ENCODE measurements around the gene CCDC12.

CCDC12 gene

DNA sequence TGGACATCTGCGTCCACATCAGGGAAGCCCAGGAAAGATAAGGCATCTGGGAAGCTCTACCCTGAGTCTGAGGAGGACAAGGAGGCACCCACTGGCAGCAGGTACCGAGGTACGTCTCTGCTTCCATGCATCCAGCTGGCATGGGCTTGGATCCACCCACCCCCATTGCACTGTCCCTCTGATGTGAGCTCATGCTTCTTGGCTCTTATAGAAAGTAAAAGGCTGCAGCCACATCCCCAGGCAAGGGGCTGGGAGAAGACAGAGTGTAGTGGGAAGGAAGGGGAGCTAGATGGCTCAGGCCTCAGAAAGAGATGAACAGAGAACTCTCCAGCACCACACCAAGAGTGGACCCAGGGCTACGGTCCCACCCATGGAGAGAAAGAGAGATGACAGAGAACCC lies 80.8 kb downstream of the CCDC12 start:
- DNase-seq (ENCODE audit: low read depth in 1 of 2, low spot score in 1 of 2), result no peak

DNA sequence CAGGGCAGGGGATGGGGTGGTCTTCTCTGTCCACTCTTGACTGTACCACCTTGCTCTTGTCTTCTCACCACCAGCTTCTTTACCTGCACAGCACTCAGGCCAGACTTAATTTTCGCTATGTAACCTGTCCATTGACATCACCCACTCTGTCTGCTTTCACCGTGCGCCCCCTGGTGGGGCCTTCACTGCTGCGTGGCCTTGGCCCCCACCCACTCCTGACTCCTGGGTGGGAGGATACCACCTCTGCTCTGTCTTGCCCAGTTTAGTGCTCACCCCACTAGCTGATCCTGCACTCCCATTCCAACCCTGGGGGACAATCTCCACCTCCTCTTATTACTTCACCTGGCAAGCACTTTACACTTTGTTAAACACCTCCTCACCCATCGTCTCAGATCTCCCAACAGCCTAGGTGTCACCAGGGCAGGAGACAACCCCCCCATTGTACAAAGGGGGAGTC lies 81.3 kb downstream of the CCDC12 start:
- DNase-seq (ENCODE audit: low read depth in 1 of 2, low spot score in 1 of 2), result peak; percentile 61 to 68

DNA sequence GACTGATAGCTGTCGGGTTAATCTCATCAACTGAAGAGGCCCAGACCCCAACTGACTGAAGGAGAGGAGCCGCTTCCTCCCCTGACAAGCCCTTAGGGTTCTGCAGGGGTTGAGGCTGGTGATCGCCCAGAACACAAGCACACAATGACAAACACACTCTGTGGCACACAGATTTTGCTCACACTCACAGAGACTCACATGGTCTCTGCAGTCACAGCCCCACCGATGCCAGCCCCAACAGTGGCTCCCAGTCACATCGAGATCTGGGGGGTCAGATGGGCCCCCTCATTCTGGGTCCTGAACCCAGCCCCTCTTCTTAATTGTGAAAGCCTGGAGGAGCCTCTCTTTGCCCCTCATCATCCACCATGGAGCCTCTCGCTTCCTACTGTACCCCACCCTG lies 82.3 kb downstream of the CCDC12 start:
- no peak for DNase-seq (ENCODE audit: low read depth in 1 of 2, low spot score in 1 of 2)

DNA sequence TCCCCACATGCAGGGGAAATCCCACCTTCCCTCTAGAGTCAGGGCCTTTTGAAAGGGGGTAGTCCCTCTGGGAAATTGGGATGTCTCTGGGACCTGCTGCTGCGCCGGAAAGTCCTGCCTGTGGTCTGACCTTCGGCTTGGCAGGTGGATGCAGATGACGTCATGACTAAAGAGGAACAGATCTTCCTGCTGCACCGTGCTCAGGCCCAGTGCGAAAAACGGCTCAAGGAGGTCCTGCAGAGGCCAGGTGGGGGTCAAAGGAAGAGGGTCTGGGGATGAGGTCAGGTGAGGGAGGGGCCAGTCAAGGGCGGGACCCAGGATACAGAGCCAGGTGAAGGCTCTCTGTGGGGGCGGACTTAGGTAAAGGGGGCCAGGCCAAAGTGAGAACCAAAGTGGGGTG lies 82.8 kb downstream of the CCDC12 start:
- no peak for DNase-seq (ENCODE audit: low read depth in 1 of 2, low spot score in 1 of 2)

DNA sequence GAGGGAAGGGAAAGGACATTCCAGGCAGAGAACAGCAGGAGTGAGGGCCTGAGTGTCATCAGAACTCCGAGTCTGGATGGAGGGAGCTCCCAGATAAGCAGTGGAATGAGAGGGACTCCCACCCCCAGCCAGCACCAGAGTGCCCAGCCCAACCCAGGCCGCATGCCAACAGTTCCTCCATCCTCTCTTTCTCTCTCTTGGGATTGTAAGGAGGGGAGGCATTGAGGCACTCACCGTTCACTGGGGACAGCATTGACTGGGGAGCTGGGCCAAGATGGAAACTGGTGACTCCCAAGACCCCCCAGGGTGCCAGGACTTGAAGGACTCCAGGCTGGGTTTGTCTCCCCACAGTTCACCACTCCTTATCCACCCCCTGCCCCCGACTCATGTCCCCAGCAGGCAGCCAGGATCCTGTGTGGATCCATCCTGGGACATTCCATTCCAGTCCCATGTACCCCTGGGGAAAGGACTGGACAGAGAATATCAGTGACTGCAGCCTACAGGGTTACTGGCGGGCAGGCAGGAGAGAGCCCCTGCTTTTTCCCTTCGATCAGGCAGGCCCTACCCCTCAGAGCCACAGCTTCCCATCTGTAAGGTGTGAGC lies 83.3 kb downstream of the CCDC12 start:
- DNase-seq (ENCODE audit: low read depth in 1 of 2, low spot score in 1 of 2), result no peak

DNA sequence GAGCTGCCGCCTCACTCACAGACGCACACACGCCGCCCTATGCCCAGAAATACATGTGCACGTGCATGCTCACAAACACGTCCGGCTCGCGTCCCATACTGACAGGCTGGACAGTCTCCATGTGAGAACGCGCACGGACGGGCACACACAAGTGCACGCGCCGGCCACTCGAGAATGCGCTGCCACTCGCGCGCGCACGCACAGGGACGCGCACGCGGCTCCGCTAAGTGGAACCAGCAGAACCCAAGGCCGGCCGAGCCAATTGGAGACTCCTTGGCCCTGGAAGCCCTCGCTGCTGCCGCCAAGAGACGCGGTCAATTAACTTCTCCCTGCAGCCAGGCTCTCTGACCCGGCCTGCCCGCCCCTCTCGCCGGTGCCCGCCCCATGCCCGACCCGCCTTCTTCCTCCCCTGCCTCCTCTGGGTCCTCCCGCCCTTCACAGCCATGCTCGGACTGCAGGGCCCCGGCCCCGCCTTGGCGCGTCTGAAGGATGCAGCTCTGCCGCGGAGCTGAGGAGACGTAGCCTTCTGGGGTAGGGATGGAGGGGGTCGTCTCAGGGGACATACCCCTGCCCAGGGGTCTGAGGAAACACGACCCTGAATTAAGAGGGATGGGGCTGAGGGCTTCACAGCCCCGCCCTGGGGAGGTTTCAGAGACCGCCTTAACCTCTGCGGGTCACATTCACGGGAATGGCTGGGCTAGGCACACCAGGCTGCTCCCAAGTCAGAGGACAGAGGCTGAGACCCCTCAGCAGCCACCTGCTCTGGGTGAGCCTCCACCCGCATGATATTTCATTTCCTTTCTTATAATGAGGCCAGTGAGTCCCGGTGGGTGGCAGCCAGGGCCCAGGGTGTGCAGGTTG lies 84.0 kb downstream of the CCDC12 start:
- no peak for DNase-seq (ENCODE audit: low read depth in 1 of 2, low spot score in 1 of 2)

DNA sequence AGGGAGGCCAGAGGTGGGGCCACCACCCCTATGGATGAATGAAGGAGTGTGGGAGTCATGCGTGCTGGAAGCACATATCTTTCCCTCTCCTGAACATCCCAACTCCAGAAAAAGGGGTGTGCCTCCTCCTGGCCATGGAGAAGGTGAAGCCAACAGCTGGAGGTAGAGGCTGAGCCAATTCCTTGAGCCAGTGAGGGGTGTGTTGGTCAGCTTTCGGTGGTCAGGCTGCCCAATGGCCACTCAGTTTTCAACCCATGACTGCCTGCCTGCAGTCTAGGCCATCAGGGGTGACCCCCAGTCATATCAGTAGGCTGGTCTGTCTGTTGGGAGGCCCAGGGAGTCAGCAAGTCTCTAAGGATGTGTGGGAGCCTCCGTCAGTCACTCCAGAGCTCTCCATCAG lies 85.4 kb downstream of the CCDC12 start:
- no peak for DNase-seq (ENCODE audit: low read depth in 1 of 2, low spot score in 1 of 2)

DNA sequence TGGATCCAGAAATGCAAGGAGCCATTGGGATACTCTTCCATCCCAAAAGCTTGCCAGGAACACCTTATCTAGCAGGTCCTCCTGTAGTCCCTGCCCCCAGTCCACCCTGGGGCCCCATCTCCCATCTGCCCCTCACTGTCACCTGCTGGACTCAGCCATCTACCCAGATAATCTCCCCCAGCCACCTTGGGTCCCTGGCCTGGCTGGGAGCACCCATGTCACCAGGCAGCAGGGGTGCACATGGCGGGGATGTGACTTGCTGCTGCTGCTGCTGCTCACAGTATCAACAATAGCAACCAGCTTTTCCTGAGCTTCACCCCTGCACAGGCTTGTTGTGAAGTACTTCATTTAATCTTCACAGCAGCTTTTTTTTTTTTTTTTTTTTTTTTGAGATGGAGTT lies 86.4 kb downstream of the CCDC12 start:
- no peak for DNase-seq (ENCODE audit: low read depth in 1 of 2, low spot score in 1 of 2)

DNA sequence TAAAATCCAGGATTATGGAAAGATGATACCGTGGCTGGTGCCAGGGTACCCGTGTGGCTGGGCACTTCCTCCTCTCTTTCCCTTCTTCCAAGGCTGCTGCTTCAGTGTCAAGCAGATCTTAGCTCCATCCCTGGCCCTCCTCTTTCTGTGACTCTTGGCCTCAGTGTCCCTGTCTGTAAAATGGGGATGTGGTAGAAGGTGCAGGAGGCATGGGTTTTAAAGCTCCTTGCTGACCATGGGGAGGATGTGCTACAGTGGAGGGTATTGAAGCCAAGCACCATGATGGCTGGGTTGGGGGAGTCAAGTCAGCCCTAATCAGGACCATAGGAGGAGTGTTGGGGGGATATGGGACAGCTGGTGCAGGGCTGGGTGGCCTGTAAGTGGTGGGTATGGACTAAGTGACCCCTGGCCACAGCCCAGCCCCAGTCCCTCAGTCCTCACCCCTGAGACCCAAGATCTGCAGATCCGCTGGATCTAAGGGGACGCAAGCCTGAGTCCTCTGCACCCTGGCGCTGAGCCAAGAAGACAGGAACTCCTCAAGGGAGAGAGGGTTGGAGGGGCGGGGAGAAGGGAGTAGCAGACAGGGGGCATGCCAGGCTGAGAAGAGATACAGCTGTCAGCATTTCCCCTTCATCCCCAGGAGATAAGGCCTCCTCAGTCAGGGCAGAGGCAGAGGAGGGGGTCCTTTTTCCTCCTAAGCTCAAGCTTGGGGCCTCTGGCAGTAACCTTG lies 87.0 kb downstream of the CCDC12 start:
- DNase-seq (ENCODE audit: low read depth in 1 of 2, low spot score in 1 of 2), result no peak

DNA sequence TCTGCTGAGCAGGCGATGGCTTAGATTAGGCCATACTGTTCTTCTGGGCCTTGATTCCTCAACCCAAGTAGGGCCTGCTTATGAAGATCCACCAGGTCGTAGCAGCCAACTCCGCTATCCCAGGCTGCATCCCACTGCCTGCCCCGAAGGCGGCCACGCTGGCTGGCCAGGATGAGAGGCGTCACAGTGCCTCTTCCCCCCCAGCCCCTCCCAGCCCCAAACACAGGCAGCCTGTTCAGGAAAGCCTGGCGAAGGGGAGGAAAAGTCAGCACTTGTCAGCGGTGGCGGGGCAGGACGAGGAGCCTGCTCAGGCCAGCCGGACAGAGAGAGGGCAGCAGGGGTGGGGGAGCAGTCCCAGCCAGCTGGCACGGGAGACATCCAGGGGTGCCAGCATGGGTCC lies 87.8 kb downstream of the CCDC12 start:
- no peak for DNase-seq (ENCODE audit: low read depth in 1 of 2, low spot score in 1 of 2)

DNA sequence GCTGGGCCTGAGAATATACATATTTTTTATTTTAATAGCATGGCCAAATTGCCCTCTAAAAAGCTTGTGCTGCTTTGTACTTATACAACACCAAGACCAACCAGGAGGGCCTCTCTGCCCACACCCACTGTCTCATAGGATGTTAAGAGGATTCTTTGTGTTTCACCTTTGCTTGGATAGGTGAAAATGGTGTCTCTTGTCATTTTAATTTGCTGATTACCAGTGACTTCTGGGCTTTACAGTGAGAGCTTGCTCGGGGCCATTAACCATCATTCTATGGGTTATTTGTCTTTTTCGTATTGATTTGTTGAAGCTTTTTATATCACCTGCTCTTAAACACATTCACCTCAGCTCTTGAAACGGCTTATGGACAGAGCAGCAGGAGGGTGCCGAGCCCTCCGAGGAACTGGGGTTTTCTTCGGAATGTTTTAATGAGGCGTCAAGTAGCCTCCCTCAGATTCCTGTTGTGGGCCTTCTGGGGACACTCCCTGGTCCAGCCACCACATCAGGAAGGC lies 88.5 kb downstream of the CCDC12 start:
- no peak for DNase-seq (ENCODE audit: low read depth in 1 of 2, low spot score in 1 of 2)

DNA sequence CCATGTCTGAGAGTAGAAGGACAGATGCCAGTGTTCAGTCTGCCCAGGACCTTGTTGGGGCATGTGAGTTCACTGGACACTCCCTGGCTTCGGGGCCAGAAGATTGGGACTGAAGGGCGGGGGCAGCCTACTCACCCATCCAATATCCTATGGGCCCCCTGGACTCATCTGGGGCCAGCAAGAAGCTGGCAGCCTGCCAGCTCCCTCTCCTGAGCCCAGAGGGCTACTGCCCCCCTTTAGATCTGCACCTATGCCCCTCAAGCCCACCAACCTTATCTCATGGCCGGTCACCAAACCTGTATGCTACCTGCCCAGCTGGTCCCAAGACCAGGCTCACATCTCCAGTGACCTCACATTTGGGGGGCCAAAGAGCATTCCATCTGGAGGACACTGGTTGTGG lies 90.9 kb downstream of the CCDC12 start:
- DNase-seq (ENCODE audit: low read depth in 1 of 2, low spot score in 1 of 2), result no peak

DNA sequence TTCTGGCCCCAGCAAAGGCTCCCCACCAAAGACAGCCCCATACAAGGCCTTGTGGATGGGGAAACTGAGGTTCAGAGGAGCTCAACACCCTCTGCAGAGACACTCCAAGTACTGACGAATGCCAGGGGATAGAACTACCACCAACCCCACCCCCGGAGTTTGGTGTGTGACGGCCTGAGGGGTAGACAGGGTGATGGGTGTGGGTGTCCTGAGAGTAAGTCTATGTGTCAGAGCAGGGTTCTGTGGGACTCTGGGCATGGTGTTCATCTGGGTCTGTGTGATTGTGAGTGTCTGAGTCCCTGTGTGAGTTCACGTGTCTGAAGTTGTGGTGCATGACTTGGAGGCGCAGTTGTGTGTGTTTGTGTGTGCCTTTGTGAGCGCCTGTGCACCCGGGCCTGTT lies 91.6 kb downstream of the CCDC12 start:
- no peak for DNase-seq (ENCODE audit: low read depth in 1 of 2, low spot score in 1 of 2)

DNA sequence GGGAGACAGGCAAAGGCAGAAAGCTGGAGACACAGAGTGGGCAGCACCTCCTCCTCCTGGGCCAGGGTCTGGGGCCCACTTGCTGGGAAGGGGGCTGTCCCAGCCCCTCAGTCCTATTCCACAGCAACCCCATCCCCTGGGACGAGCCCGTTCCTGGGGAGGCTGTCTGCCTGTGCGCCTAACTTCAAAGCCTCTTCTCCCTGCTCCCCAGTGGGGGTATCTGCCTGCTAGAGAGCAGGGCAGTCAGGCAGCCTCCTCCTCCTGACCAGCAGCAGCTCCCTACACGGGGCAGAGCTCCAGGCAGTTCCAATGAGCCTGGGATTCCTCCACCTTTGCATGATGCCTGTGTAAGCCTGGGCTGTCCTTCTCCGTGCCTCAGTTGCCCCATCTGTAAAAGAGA lies 92.1 kb downstream of the CCDC12 start:
- DNase-seq (ENCODE audit: low read depth in 1 of 2, low spot score in 1 of 2), result no peak

DNA sequence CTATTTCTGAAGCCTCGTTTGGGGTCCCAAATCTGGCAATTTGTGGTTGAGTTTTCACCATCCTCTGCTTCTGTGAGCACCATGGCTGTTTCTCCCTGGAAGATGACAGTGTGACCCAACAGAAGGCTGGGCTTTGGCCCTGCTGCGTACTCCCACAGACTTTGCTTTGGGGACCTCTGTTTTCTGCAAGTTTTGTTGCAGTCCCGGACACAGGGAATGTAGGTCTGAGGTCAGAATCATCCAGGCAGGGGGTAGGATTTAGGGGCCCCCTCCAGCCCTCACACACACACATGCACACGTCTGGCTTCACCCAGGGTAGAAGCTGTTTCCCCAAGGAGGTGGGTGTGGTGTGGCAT lies 92.7 kb downstream of the CCDC12 start:
- no peak for DNase-seq (ENCODE audit: low read depth in 1 of 2, low spot score in 1 of 2)

DNA sequence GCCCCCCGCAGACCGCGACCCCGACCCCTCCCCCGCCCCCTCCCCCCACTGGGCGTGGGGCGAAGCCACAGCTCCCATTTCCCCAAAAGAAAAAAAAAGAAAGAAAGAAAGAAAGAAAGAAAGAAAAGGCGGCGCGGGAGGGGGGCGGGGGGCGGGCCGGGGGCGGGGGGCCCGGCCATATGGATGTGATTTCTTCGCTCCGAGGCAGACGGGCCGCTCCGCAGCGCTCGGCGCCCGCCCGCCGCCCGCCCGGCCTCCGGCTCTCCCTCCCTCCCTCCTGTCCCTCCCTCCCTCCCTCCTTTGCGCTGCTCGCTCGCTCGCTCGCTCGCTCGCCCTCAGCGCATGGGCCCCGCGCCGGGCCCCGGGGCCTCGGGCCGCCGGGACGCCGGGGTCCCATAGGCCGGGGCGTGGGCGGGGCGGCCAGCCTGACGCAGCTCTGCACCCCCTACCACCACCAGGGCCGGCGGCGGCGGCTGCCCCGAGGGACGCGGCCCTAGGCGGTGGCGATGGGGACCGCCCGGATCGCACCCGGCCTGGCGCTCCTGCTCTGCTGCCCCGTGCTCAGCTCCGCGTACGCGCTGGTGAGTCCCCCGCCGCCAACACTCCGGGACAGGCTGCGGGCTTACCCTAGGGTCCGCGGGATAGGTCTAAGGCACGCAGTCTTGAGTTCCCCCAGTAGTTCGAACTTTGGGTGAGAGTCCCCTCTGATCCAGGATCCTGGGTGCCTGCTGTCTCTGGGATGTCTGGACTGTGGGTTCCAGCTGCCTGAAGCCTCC lies 93.3 kb downstream of the CCDC12 start:
- no peak for DNase-seq (ENCODE audit: low read depth in 1 of 2, low spot score in 1 of 2)

DNA sequence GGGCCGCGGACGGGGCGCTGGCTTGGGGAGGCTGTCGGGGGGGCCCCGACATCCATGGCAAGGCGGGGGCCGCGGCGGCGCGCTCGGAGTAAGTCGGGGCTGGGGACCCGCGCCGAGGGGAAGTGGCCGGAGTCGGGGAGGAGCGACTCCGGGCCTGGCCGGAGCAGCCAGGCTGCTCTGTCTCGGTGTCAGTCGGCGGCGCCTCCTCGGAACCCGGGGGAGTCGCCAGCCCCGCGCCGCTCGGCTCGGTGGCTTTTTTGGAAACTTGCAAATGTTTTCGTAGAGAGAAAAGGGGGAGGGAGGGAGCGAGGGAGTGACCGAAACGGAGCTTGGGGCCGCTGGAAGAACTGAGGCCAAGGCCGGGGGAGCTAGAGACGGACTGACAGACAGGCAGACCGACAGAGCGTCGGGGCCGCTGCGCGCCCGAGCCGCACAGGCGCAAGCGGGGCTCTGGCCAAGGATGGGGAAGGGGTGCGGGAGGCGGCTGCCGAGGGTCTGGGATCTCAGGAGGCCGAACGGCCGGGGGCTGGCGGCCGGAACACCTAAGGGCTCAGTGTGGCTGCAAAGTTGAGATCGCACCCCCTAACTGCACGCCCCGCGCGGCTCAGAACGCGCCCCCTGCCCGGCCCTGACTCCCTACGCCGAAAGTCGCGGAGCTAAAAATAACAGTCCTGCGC lies 94.0 kb downstream of the CCDC12 start:
- DNase-seq (ENCODE audit: low read depth in 1 of 2, low spot score in 1 of 2), result no peak

DNA sequence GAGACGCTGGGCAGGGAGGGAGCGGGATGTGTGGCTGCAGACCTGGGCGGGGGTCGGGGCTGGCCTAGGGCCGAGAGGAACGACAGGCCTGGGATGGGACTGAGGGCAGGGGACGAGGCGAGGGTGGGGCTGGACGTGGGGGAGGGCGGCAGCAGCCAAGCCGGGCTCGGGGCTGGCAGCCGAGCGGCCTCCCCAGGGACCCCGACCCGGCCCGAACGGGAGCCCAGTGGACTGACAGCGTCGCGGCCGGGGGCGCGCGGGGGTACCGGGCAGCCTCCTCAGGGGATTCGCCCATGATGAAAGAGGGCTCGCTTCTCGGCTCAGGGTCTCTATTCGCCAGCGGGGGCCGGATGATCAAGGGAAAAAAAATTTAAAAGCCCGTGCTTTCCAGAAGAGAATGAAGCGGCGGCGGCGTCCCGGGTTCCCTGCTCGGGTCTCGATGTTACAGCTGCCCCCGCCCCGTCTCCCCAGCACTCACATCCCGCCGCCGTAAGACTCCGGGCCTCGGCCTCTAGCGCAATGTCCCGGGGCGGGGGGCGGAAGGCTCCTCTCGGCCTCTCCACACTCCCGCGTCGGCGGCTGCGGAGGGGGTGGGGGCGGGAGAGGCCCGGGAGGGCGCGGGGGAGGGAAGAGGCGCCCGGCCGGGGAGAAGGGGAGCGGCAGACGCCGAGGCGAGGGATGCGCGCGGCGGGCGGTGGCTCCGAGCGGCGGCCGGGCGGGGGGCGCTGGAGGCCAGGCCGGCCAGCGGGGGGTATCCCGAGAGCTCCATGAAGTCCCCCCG lies 94.8 kb downstream of the CCDC12 start:
- DNase-seq (ENCODE audit: low read depth in 1 of 2, low spot score in 1 of 2), result no peak

DNA sequence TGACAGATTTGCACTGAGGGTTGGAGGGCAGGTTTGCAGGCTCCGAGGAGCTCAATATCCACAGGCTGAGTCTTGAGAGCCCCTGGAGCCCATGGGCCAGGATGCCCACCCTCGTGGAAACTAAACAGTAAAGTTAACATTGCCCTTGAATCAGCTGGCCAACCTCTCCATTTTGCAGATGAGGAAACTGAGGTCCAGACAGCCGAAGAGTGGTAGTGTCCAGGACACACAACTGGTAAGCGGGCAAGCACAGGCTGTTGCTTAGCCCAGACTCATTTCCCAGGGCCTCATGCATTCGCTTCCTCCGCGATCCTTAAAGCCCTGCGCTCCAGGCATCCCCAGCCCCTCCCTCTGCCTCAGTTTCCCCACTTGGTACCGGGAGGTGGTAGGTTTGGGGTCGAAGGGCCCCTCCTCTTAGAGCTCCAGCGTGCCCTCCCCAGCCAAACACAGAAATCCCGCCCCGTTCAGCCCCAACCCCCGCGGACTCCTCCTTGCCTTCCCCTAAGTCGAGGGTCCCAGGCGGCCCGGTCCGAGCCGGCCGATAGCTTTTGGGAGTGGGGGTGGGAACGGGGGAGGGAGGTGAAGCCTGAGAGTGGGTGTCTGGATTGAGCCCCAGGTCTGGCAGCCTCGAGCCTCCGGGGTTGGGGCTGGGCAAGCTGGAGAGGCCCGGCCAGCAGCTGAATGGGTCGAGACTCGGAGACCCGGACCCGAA lies 95.5 kb downstream of the CCDC12 start:
- DNase-seq (ENCODE audit: low read depth in 1 of 2, low spot score in 1 of 2), result no peak
